GM21786 (cell line): ENCODE results near the gene MSX2.

Source experiments
- ATAC-seq: cut with Tn5 transposase; IDR thresholded peaks from one replicate; pipeline ENCODE4 v1.9.1; 2021; ENCODE audit not compliant: unreplicated experiment

The MSX2 gene

DNA sequence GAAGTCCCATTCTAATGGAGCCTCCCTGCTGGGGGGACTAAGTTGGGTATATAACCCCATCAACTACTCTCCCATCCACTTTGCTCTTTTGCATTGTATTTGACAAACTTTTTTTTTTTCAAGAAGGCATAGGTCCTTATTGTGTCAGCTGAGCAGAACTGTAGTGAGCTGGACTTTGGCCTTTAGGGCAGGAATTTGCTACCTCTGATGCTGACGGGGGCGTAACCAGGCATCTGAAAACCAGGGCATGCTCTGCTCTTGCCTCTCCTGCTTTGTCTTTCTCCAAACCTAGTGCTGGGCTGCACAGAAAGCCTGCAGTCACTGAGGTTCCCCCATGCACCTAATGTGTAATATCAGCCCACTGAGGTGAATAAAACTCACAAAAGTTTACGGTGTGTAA is 49.0 kb downstream of the MSX2 start:
- no peak for ATAC-seq

DNA sequence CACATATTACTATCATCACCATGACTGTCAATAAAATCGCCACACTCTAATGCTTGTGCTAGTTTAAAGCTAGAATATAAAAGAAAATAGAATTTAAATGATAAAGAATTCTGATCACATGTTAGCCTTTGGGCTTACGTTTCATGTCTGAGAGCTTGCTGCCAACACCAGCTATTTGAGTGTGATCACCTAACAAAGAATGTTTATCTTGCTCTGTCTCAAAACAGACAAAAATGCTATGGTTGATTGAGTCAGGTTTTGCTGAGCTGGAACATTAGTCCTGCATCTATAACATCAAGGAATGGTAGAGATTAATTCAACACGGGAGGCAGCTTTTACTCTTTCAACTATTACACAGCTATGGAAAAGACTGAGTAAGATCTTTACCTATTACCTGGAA is 50.7 kb downstream of the MSX2 start:
- no peak for ATAC-seq

DNA sequence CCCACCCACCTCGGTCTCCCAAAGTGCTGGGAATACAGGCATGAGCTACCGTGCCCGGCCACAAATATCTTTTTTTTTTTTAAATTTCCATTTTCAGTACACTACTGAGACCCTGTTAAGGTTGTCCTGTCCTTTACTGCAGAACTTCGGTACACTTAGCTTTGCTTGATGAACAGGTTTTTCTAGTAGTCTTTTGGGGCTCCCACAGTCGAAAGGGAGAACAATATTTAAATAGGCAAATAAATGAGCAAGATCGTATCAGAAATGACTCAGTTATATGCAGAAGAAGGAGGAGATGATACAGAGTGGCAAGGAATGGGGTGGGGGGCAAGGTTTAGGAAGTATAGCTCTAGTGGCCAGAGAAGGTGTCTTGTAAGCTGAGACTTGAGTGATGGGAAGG is 52.7 kb downstream of the MSX2 start:
- ATAC-seq, result no peak

DNA sequence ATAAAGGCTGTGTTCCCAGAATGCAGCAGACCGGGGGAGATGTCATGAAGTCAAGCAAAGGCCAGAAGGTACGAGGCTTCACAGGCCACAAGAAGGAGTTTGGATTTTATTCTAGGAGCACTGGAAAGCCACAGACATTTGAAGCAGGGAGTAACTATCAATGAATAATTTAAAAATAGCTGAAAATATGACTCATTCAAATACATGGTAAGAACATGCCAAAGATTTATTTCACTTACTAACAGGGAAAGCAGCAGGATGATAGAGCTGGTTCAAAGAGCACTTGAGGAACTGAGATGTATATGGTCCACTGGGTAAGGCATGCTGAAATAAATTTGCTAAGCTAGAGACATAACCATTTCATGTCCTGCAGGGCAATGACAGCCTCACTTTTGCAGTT is 53.2 kb downstream of the MSX2 start:
- ATAC-seq, result no peak
